Spleen (tissue), 11 donors: Measurements from ENCODE around the gene DMD. TPM values are rescaled to one million over a fixed set of nuclear protein-coding genes. Genes with fewer than 3 reads are reported as not detected.

Source experiments
- DNase-seq: peaks from one replicate; pipeline ENCODE4 v3.0.0-alpha.2; 2020
- H3K27ac ChIP-seq, 8 donors: fragments of 200-600 bp; sonication (generic) in 7 of 8; 1 replicate in 4 of 8; 2 replicates in 4 of 8; pipeline versions ENCODE4 v1.5.0 to v1.8.0; 2016 to 2021; ENCODE audit warnings: inconsistent platforms in 4 of 8, mild to moderate bottlenecking in 4 of 8, moderate library complexity in 1 of 8
- H3K27me3 ChIP-seq, 7 donors: fragments of 200-600 bp; sonication (generic) in 6 of 7; replicated peaks in 1 of 7; 1 replicate in 4 of 7; 2 replicates in 3 of 7; pipeline versions ENCODE4 v1.5.0 to v1.8.0; 2016 to 2021; ENCODE audit warnings: inconsistent platforms in 3 of 7, mild to moderate bottlenecking in 1 of 7
- H3K36me3 ChIP-seq, 6 donors: fragments of 200-600 bp; sonication (generic) in 5 of 6; 1 replicate in 4 of 6; 2 replicates in 2 of 6; pipeline versions ENCODE4 v1.5.0 to v1.8.0; 2016 to 2021; ENCODE audit warnings: inconsistent platforms in 2 of 6
- H3K4me1 ChIP-seq, 6 donors: fragments of 200-600 bp; sonication (generic) in 5 of 6; 1 replicate in 3 of 6; 2 replicates in 3 of 6; pipeline versions ENCODE4 v1.5.0 to v1.8.0; 2016 to 2021; ENCODE audit warnings: inconsistent platforms in 3 of 6
- H3K4me3 ChIP-seq, 8 donors: fragments of 200-600 bp; sonication (generic) in 7 of 8; 1 replicate in 4 of 8; 2 replicates in 4 of 8; pipeline versions ENCODE4 v1.5.0 to v1.8.0; 2016 to 2021; ENCODE audit warnings: inconsistent platforms in 4 of 8, mild to moderate bottlenecking in 4 of 8, moderate library complexity in 2 of 8
- H3K9me3 ChIP-seq, 8 donors: fragments of 200-600 bp; sonication (generic) in 7 of 8; 1 replicate in 4 of 8; 2 replicates in 4 of 8; pipeline versions ENCODE4 v1.5.0 to v1.8.0; 2016 to 2021; ENCODE audit warnings: inconsistent platforms in 4 of 8
- CTCF ChIP-seq, 11 experiments: fragments of 200-600 bp in 7 of 11; fragments of 450-650 bp in 4 of 11; sonication (generic) in 4 of 11; IDR thresholded peaks in 8 of 11; conservative IDR thresholded peaks in 3 of 11; 1 replicate in 7 of 11; 2 replicates in 4 of 11; pipeline versions ENCODE4 v1.4.0 to v1.8.0; 2016 to 2021; ENCODE audit warnings: antibody characterized with exemption in 11 of 11, inconsistent platforms in 4 of 11, mild to moderate bottlenecking in 1 of 11
- POLR2A ChIP-seq, 3 donors: fragments of 450-650 bp; IDR thresholded peaks; one replicate each; pipeline ENCODE4 v1.5.1; 2017; ENCODE audit warnings: antibody characterized with exemption in 3 of 3, mild to moderate bottlenecking in 1 of 3
- POLR2AphosphoS5 ChIP-seq, 3 donors: sonication (generic); formaldehyde crosslinking; IDR thresholded peaks; one replicate each; pipeline ENCODE4 v1.5.1; 2017; ENCODE audit warnings: antibody characterized with exemption in 3 of 3
- WGBS, 5 donors: extraction: QIAGEN DNeasy Blood & Tissue Kit in 3 of 5; methylation state at CpG; one replicate each; pipeline versions ENCODE4 v1.1.5 to v1.1.7; 2013 to 2018; 5-methylcytosine and 5-hydroxymethylcytosine counted together
- intact Hi-C: fragments of 100-400 bp; cut with DNase I; formaldehyde crosslinking; loops from one replicate; pipeline ENCODE4 v1.15.0; 2023; ENCODE audit warnings: low total_unique reads
- polyA plus RNA-seq, 3 donors: library from polyadenylated mRNA; stranded (reverse); fragments of 200-250 nt; gene quantifications; one replicate each; pipeline ENCODE4 v1.2.1, GENCODE V29; 2013
- total RNA-seq, 7 donors: library from RNA; depleted of rRNA in 3 of 7; stranded (reverse); fragments of >200 nt in 3 of 7; fragmentation: NEBNext Ultra II Directional in 4 of 7; extraction: Animal tissue kit (Norgen Biotek cat#: 25700) in 4 of 7; gene quantifications; one replicate each; pipeline versions ENCODE4 v1.1.0 to v1.2.1, GENCODE V29; 2016 to 2021
- donor health status: healthy with polysubstance abuse.
- donor health status: DM: no; HTN: no; CAD: no; lungs with moderate emphysema.
- donor health status: DM: no; HTN: no; CAD: no.
- donor health status: Bipolar disorder and iron deficiency.
- donor health status: healthy.
- donor health status: DM: no; HTN: no; CAD: no.
- donor health status: DM: yes; HTN: yes; CAD: no.

Gene DMD
- total and polyA plus RNA-seq, 10 donors: 1.3 to 11.3 (median 4.4) TPM

GRCh38 chrX:31179203-31179602, 2032.1 kb downstream of the DMD start:
- Histone ChIP-seq H3K4me3 (no peak overlapping the region), H3K4me1 (no peaks in the 10 kb centered on the region), H3K27ac (no peak overlapping the region), H3K36me3 (no peaks in the 10 kb centered on the region), H3K27me3 (no peaks in the 10 kb centered on the region), H3K9me3 (no peaks in the 10 kb centered on the region)
- WGBS, 5 donors: 64 to 80% (median 77%) methylated on average over 4 of the region's 4 CpGs
- no peak for TF ChIP-seq POLR2AphosphoS5 (IDR thresholded peaks at IDR 0.05)
- no peak for TF ChIP-seq CTCF (IDR thresholded peaks at IDR 0.05 in 8 of 11, conservative IDR thresholded peaks at IDR 0.05 in 3 of 11)
- TF ChIP-seq POLR2A (IDR thresholded peaks at IDR 0.05): no peak
- intact Hi-C loops: no loop called here
- DNase-seq: no peak

GRCh38 chrX:31178769-31179125, 2032.6 kb downstream of the DMD start:
- H3K27me3 ChIP-seq: no peaks in the 10 kb centered on the region
- DNase-seq: no peak
- no peaks in the 10 kb centered on the region for H3K9me3 ChIP-seq
- WGBS, 5 donors: 64 to 91% (median 87%) methylated on average over 2 of the region's 2 CpGs
- intact Hi-C loops: no loop called here
- H3K27ac ChIP-seq: no peak overlapping the region
- H3K36me3 ChIP-seq: no peaks in the 10 kb centered on the region
- TF ChIP-seq CTCF (IDR thresholded peaks at IDR 0.05 in 8 of 11, conservative IDR thresholded peaks at IDR 0.05 in 3 of 11) (no peak), POLR2A (IDR thresholded peaks at IDR 0.05) (no peak), POLR2AphosphoS5 (IDR thresholded peaks at IDR 0.05) (no peak)
- no peak overlapping the region for H3K4me3 ChIP-seq
- no peaks in the 10 kb centered on the region for H3K4me1 ChIP-seq

- H3K9me3 ChIP-seq: no peaks in the 10 kb centered on the region
- TF ChIP-seq CTCF (IDR thresholded peaks at IDR 0.05 in 8 of 11, conservative IDR thresholded peaks at IDR 0.05 in 3 of 11) (no peak), POLR2AphosphoS5 (IDR thresholded peaks at IDR 0.05) (no peak), POLR2A (IDR thresholded peaks at IDR 0.05) (no peak)
- H3K27me3 ChIP-seq: no peaks in the 10 kb centered on the region
- WGBS, 5 donors: 71 to 89% (median 77%) methylated on average over 6 of the region's 6 CpGs
- no peak overlapping the region for H3K4me3 ChIP-seq
- DNase-seq: no peak
- no peak overlapping the region for H3K27ac ChIP-seq
- H3K4me1 ChIP-seq: no peaks in the 10 kb centered on the region
- intact Hi-C loops: no loop called here
- H3K36me3 ChIP-seq: no peaks in the 10 kb centered on the region
Observed at GRCh38 chrX:31178064-31178768, 2033.1 kb downstream of the DMD start.

- Histone ChIP-seq H3K27ac (no peak overlapping the region), H3K4me3 (no peak overlapping the region), H3K9me3 (no peaks in the 10 kb centered on the region), H3K4me1 (no peaks in the 10 kb centered on the region), H3K27me3 (no peaks in the 10 kb centered on the region), H3K36me3 (no peaks in the 10 kb centered on the region)
- WGBS, 5 donors: 52 to 69% (median 62%) methylated on average over 2 of the region's 2 CpGs
- DNase-seq: no peak
- TF ChIP-seq CTCF (IDR thresholded peaks at IDR 0.05 in 8 of 11, conservative IDR thresholded peaks at IDR 0.05 in 3 of 11) (no peak), POLR2A (IDR thresholded peaks at IDR 0.05) (no peak), POLR2AphosphoS5 (IDR thresholded peaks at IDR 0.05) (no peak)
- intact Hi-C loops: no loop called here
Observed at GRCh38 chrX:31170792-31171191, 2040.6 kb downstream of the DMD start.
